ENCODE measurements around the gene SNRNP40. TPM values are rescaled to one million over a fixed set of nuclear protein-coding genes. Genes with fewer than 3 reads are reported as not detected.
"Not testable (repeated sequence)": the region's sequence is repeated elsewhere in the genome, so short reads cannot be mapped to it uniquely, and the experiment has no call there.

SNRNP40 gene
- total RNA-seq, 4 donors from 2014 or later, result 20.2 to 154 (median 32.3) TPM

DNA sequence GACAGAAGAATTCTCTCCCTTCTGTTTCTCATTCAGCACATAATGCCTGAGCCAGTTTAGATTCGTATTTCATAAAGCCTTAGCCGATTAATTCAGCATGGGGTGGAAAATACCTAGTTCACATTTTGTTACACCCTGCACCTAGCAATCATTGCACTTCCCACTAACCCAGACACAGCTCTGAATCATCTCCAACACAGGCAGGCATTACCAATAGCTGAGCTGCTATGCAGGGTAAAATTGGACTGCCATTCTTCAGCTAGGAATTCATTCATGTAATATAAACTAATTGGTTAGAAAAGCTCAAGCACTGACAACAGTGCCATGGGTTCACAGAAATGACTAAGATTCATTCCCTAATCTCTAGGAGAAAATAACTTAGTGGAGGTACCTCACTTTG, 30.0 kb downstream of the SNRNP40 start:
- WGBS, 2 donors (ENCODE audit: low coverage in 1 of 2), result 97% methylated on average over 2 of the region's 2 CpGs; no CpG with 5 or more reads in 1 of the 2 donors
- H3K4me3 ChIP-seq, result no peak overlapping the region
- intact Hi-C loops (cut with DNase I; ENCODE audit: low total_unique reads) (loop anchor here (5.0 kb wide), 1 partner anchor 641 kb away; no protein-coding TSS in a partner anchor), in situ Hi-C loops (cut with MboI; ENCODE audit: low pct_ligation_motif_present in 1 of 4, low pct_unique_long_range_greater_than_20kb in 1 of 4, low sequenced_read_pairs in 3 of 4) (no loop called here)
- H3K36me3 ChIP-seq, result peaks cover 0 to 44% (median 18%) of the 10 kb centered on the region in 4 donors
- peaks cover 0 to 10% (median 3%) of the 10 kb centered on the region in 4 donors for H3K4me1 ChIP-seq
- no peak overlapping the region for H3K27ac ChIP-seq
- TF ChIP-seq, protein P1, sequence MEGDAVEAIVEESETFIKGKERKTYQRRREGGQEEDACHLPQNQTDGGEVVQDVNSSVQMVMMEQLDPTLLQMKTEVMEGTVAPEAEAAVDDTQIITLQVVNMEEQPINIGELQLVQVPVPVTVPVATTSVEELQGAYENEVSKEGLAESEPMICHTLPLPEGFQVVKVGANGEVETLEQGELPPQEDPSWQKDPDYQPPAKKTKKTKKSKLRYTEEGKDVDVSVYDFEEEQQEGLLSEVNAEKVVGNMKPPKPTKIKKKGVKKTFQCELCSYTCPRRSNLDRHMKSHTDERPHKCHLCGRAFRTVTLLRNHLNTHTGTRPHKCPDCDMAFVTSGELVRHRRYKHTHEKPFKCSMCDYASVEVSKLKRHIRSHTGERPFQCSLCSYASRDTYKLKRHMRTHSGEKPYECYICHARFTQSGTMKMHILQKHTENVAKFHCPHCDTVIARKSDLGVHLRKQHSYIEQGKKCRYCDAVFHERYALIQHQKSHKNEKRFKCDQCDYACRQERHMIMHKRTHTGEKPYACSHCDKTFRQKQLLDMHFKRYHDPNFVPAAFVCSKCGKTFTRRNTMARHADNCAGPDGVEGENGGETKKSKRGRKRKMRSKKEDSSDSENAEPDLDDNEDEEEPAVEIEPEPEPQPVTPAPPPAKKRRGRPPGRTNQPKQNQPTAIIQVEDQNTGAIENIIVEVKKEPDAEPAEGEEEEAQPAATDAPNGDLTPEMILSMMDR (IDR thresholded peaks at IDR 0.05), result no peak
- no peak for TF ChIP-seq POLR2A (IDR thresholded peaks at IDR 0.05)
- TF ChIP-seq EP300 (IDR thresholded peaks at IDR 0.05; ENCODE audit: low read depth), result no peak
- TF ChIP-seq POLR2AphosphoS5 (IDR thresholded peaks at IDR 0.05), result no peak
- no peaks in the 10 kb centered on the region for H3K27me3 ChIP-seq
- no peak for DNase-seq
- no peaks in the 10 kb centered on the region for H3K9me3 ChIP-seq

DNA sequence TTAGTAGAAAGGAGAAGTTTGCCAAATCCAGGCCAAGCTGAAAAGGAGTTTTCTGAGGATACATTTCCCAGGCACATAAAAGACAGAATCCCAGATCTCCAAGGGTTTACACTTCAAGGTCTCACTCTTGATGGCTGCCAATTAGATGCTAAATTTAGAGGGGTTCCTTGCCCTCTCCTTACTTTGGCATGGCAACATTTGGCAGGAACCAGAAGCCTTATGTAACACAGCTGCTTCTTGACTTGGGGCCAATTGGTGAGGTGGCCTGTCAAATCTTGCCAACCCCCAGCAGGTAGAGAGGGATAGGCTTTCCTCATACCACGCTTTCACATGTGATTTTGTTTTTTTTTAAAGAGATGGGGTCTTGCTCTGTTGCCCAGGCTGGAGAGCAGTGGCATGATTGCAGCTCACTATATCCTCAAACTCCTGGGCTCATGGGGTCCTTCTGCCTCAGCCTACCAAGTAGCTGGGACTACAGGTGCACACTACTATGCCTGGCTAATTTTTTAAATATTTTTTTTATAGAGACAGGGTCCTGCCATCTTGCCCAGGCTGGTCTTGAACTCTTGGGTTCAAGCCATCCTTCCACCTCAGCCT, 31.7 kb downstream of the SNRNP40 start:
- Histone ChIP-seq H3K9me3 (no peaks in the 10 kb centered on the region), H3K36me3 (peaks cover 0 to 42% (median 17%) of the 10 kb centered on the region in 4 donors), H3K27me3 (no peaks in the 10 kb centered on the region), H3K27ac (no peak overlapping the region), H3K4me3 (no peak overlapping the region), H3K4me1 (peaks cover 0 to 10% (median 3%) of the 10 kb centered on the region in 4 donors)
- 100% methylated on average over 1 of the region's 1 CpG for WGBS, 2 donors (ENCODE audit: low coverage in 1 of 2)
- in situ Hi-C loops (cut with MboI; ENCODE audit: low pct_ligation_motif_present in 1 of 4, low pct_unique_long_range_greater_than_20kb in 1 of 4, low sequenced_read_pairs in 3 of 4) (no loop called here), intact Hi-C loops (cut with DNase I; ENCODE audit: low total_unique reads) (loop anchor here (5.0 kb wide), 1 partner anchor 642 kb away; no protein-coding TSS in a partner anchor)
- TF ChIP-seq, protein P1 (IDR thresholded peaks at IDR 0.05), result no peak
- TF ChIP-seq EP300 (IDR thresholded peaks at IDR 0.05; ENCODE audit: low read depth) (no peak), POLR2A (IDR thresholded peaks at IDR 0.05) (no peak), POLR2AphosphoS5 (IDR thresholded peaks at IDR 0.05) (no peak)
- DNase-seq, result no peak

DNA sequence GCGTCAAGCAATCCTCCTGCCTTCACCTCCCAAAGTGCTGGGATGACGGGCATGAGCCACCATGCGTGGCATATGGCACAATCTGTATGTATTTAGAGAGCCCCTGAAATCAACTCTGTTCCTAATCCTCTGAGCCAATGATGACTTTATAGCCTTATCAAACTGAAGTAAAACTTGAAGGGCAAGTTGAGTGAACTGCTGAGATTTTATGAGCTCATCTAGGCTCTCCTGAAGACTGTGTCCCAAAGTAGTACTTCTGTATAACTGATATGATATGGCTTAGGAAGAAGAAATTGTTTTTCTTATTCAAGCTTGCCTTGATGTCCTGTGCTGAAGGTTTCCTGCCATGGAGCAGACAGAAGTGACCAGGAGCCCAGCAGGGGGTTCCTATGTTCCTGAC, 33.2 kb downstream of the SNRNP40 start:
- 25 to 63% methylated on average over 3 of the region's 3 CpGs for WGBS, 2 donors (ENCODE audit: low coverage in 1 of 2)
- in situ Hi-C loops (cut with MboI; ENCODE audit: low pct_ligation_motif_present in 1 of 4, low pct_unique_long_range_greater_than_20kb in 1 of 4, low sequenced_read_pairs in 3 of 4), result no loop called here
- H3K27me3 ChIP-seq, result no peaks in the 10 kb centered on the region
- intact Hi-C loops (cut with DNase I; ENCODE audit: low total_unique reads), result no loop called here
- peaks cover 0 to 43% (median 20%) of the 10 kb centered on the region in 4 donors for H3K36me3 ChIP-seq
- H3K4me3 ChIP-seq, result no peak overlapping the region
- DNase-seq, result no peak
- H3K27ac ChIP-seq, result peak overlapping the region in 2 of 4 donors; percentile 22 to 29
- no peaks in the 10 kb centered on the region for H3K9me3 ChIP-seq
- TF ChIP-seq, protein P1 (IDR thresholded peaks at IDR 0.05), result no peak
- no peak for TF ChIP-seq EP300 (IDR thresholded peaks at IDR 0.05; ENCODE audit: low read depth)
- no peak for TF ChIP-seq POLR2A (IDR thresholded peaks at IDR 0.05)
- TF ChIP-seq POLR2AphosphoS5 (IDR thresholded peaks at IDR 0.05), result no peak
- peaks cover 0 to 10% (median 3%) of the 10 kb centered on the region in 4 donors for H3K4me1 ChIP-seq

DNA sequence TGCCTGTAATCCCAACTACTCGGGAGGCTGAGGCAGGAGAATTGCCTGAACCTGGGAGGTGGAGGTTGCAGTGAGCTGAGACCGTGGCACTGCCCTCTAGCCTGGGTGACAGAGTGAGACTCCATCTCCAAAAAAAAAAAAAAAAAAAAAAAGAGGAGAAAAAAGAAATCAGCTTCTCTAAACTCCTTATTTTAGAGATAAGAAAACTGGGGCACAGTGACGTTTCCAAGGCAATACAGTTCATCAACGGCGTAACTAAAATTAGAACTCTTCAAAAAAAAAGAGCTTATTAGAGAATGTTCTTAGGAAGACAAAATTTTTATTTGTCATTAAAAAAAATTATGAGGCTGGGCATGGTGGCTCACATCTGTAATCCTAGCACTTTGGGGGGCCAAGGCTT, 34.2 kb downstream of the SNRNP40 start:
- H3K4me3 ChIP-seq; H3K27ac ChIP-seq; H3K9me3 ChIP-seq; in situ Hi-C loops (cut with MboI; ENCODE audit: low pct_ligation_motif_present in 1 of 4, low pct_unique_long_range_greater_than_20kb in 1 of 4, low sequenced_read_pairs in 3 of 4); H3K27me3 ChIP-seq; intact Hi-C loops (cut with DNase I; ENCODE audit: low total_unique reads); DNase-seq: not testable (repeated sequence)
- Histone ChIP-seq H3K36me3 (peaks cover 0 to 35% (median 17%) of the 10 kb centered on the region in 4 donors), H3K4me1 (peaks cover 0 to 10% (median 3%) of the 10 kb centered on the region in 4 donors)
- 93 to 94% methylated on average over 3 to 5 of the region's 5 CpGs for WGBS, 2 donors (ENCODE audit: low coverage in 1 of 2)
